A549 (cell line): ENCODE measurements around the gene ITGBL1.

ENCODE experiments used
- CBX8 ChIP-seq: fragments of 200-600 bp; sonication (generic); IDR thresholded peaks from 2 replicates; pipeline ENCODE4 v1.6.1; 2016
- CHD4 ChIP-seq: fragments of 200-600 bp; sonication (generic); IDR thresholded peaks from 2 replicates; pipeline ENCODE4 v1.6.1; 2016; ENCODE audit warnings: antibody characterized with exemption, mild to moderate bottlenecking, borderline replicate concordance
- HDAC2 ChIP-seq: fragments of 200-600 bp; sonication (generic); IDR thresholded peaks from 2 replicates; pipeline ENCODE4 v1.6.1; 2016
- POLR2A ChIP-seq: IDR thresholded peaks from 2 replicates; pipeline ENCODE4 v1.6.1; 2012; ENCODE audit warnings: mild to moderate bottlenecking, low read length
- RAD21 ChIP-seq, 2 experiments: fragments of >200 bp in 1 of 2; sonication (Bioruptor Twin) in 1 of 2; formaldehyde crosslinking in 1 of 2; IDR thresholded peaks in 1 of 2; conservative IDR thresholded peaks in 1 of 2; 2 replicates in 1 of 2; 3 replicates in 1 of 2; pipeline ENCODE4 v1.6.1; 2012 to 2018; ENCODE audit warnings: inconsistent platforms in 1 of 2
- TF ChIP-seq, protein P1 (sequence below): fragments of >200 bp; sonication (Bioruptor Twin); formaldehyde crosslinking; IDR thresholded peaks from 3 replicates; pipeline ENCODE4 v1.5.1; 2016

DNA sequence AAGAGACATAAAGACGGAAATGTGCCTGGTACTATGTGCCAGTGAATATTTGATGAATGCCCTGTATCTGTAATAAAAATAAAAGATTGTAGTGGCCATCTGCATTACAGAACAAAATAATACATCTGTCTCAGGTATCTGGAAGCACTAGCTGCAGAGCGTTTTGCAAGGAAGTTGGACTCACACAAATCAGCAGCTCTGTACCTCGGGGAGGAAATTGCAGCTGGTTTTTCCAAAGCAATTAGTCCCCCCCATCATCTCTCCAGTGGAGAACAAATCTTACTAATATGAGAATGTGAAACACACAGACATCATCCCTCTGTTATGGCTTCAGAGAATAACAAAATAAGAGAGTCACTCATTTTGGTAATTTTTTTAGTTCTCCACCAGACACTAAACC is 245.3 kb downstream of the ITGBL1 start:
- TF ChIP-seq CBX8 (no peak), RAD21 (conservative IDR thresholded peaks at IDR 0.05 in 1 of 2, IDR thresholded peaks at IDR 0.05 in 1 of 2) (no peak), HDAC2 (no peak), POLR2A (no peak), CHD4 (no peak)
- TF ChIP-seq, protein P1, sequence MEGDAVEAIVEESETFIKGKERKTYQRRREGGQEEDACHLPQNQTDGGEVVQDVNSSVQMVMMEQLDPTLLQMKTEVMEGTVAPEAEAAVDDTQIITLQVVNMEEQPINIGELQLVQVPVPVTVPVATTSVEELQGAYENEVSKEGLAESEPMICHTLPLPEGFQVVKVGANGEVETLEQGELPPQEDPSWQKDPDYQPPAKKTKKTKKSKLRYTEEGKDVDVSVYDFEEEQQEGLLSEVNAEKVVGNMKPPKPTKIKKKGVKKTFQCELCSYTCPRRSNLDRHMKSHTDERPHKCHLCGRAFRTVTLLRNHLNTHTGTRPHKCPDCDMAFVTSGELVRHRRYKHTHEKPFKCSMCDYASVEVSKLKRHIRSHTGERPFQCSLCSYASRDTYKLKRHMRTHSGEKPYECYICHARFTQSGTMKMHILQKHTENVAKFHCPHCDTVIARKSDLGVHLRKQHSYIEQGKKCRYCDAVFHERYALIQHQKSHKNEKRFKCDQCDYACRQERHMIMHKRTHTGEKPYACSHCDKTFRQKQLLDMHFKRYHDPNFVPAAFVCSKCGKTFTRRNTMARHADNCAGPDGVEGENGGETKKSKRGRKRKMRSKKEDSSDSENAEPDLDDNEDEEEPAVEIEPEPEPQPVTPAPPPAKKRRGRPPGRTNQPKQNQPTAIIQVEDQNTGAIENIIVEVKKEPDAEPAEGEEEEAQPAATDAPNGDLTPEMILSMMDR, result no peak
